CD8-positive, alpha-beta memory T cell (primary cell): Measurements from ENCODE around the gene GNA15. TPM values are rescaled to one million over a fixed set of nuclear protein-coding genes. Genes with fewer than 3 reads are reported as not detected.
A peak's percentile ranks its signal among the peaks of the same experiment; 100 is the strongest.

Experiments used
- CTCF ChIA-PET: fragments of 350-600 bp; sonication (Branson Sonifier 250); formaldehyde crosslinking; loops from one replicate; lab custom pipeline; 2021; ENCODE audit warnings: antibody characterized with exemption; lab: Charles Lee
- POLR2A ChIA-PET: fragments of 350-600 bp; sonication (Branson Sonifier 250); formaldehyde crosslinking; loops from one replicate; lab custom pipeline; 2021; ENCODE audit warnings: antibody characterized with exemption; lab: Charles Lee
- DNase-seq, 5 donors: peaks; one replicate each; pipeline versions ENCODE4 v3.0.0 to v3.0.0-alpha.2; 2020 to 2022; ENCODE audit warnings: mixed read lengths in 1 of 5
- H3K27ac ChIP-seq: one replicate; pipeline ENCODE4 v1.7.0; 2013; ENCODE audit warnings: low read depth, mild to moderate bottlenecking, low read length, moderate library complexity
- H3K27me3 ChIP-seq: 2 replicates; pipeline ENCODE4 v1.7.0; 2013; ENCODE audit warnings: low read length, mild to moderate bottlenecking; ENCODE audit not compliant: insufficient read depth, poor library complexity, severe bottlenecking
- H3K36me3 ChIP-seq: 2 replicates; pipeline ENCODE4 v1.7.0; 2013; ENCODE audit warnings: mild to moderate bottlenecking, low read length, moderate library complexity; ENCODE audit not compliant: insufficient read depth
- H3K4me1 ChIP-seq: 2 replicates; pipeline ENCODE4 v1.7.0; 2013; ENCODE audit warnings: mild to moderate bottlenecking, low read length, moderate library complexity; ENCODE audit not compliant: insufficient read depth
- H3K4me3 ChIP-seq: 2 replicates; pipeline ENCODE4 v1.7.0; 2013; ENCODE audit warnings: mild to moderate bottlenecking, low read length
- H3K9me3 ChIP-seq: 2 replicates; pipeline ENCODE4 v1.7.0; 2013; ENCODE audit warnings: mild to moderate bottlenecking, low read length
- H3K27ac Mint-ChIP-seq, 8 donors: one replicate each; pipeline ENCODE4 v1.8.0; 2020 to 2021; ENCODE audit warnings: mixed read lengths in 8 of 8, mild to moderate bottlenecking in 6 of 8, inconsistent platforms in 3 of 8, moderate library complexity in 3 of 8
- H3K27me3 Mint-ChIP-seq, 2 donors: one replicate each; pipeline ENCODE4 v1.8.0; 2020 to 2021; ENCODE audit warnings: mixed read lengths in 2 of 2, mild to moderate bottlenecking in 1 of 2, moderate library complexity in 1 of 2
- H3K36me3 Mint-ChIP-seq, 3 donors: one replicate each; pipeline ENCODE4 v1.8.0; 2020 to 2021; ENCODE audit warnings: mixed read lengths in 3 of 3, inconsistent platforms in 1 of 3, mild to moderate bottlenecking in 1 of 3
- H3K4me1 Mint-ChIP-seq, 3 donors: one replicate each; pipeline ENCODE4 v1.8.0; 2020 to 2021; ENCODE audit warnings: mixed read lengths in 3 of 3, inconsistent platforms in 1 of 3, mild to moderate bottlenecking in 1 of 3
- H3K4me3 Mint-ChIP-seq, 7 donors: one replicate each; pipeline ENCODE4 v1.8.0; 2020 to 2021; ENCODE audit warnings: mixed read lengths in 7 of 7, mild to moderate bottlenecking in 6 of 7, moderate library complexity in 4 of 7, inconsistent platforms in 2 of 7
- H3K9me3 Mint-ChIP-seq, 5 donors: one replicate each; pipeline ENCODE4 v1.8.0; 2020 to 2022; ENCODE audit warnings: mixed read lengths in 5 of 5, mild to moderate bottlenecking in 3 of 5, moderate library complexity in 2 of 5, inconsistent platforms in 1 of 5
- polyA plus RNA-seq: library from polyadenylated mRNA; unstranded; fragments of 300-500 nt; fragmentation: Illumina TruSeq; gene quantifications from one replicate; pipeline ENCODE4 v1.2.3, GENCODE V29; 2021
- total RNA-seq, 2 experiments: library from RNA; stranded (reverse); gene quantifications; one replicate each; pipeline ENCODE4 v1.2.3, GENCODE V29; 2021

Gene GNA15
- total and polyA plus RNA-seq, 3 experiments from 2014 or later: 0.59 to 3.9 (median 2.6) TPM

GRCh38 chr19:3178973-3179738, 43.3 kb downstream of the GNA15 start:
- peak overlapping the region; percentile 91 to 100 (median 99) for H3K4me3 Mint-ChIP-seq
- H3K27ac Mint-ChIP-seq: peak overlapping the region; percentile 87 to 99 (median 96)
- H3K27ac ChIP-seq: peak overlapping the region; percentile 73
- ChIA-PET CTCF (no interaction called here), POLR2A (interaction anchor here (1.6 kb wide), 1 partner anchor 50 kb away, joined by 5 read pairs; no protein-coding TSS in a partner anchor)
- H3K27me3 Mint-ChIP-seq: no peaks in the 10 kb centered on the region
- DNase-seq: peak in 1 of 5 donors; percentile 23
- no peaks in the 10 kb centered on the region for H3K27me3 ChIP-seq
- H3K4me1 Mint-ChIP-seq: peaks cover 31 to 46% (median 35%) of the 10 kb centered on the region in 3 donors
- peak overlapping the region; percentile 94 for H3K4me3 ChIP-seq
- H3K36me3 Mint-ChIP-seq: peaks cover 6 to 53% (median 16%) of the 10 kb centered on the region in 3 donors
- no peaks in the 10 kb centered on the region for H3K9me3 Mint-ChIP-seq
- H3K9me3 ChIP-seq: no peaks in the 10 kb centered on the region
- H3K36me3 ChIP-seq: peaks cover 7% of the 10 kb centered on the region
- peaks cover 45% of the 10 kb centered on the region for H3K4me1 ChIP-seq

GRCh38 chr19:3179739-3180293, 44.0 kb downstream of the GNA15 start:
- CTCF ChIA-PET: no interaction called here
- H3K4me1 ChIP-seq: peaks cover 51% of the 10 kb centered on the region
- no peaks in the 10 kb centered on the region for H3K27me3 Mint-ChIP-seq

GRCh38 chr19:3183721-3184641, 48.1 kb downstream of the GNA15 start:
- ChIA-PET CTCF (interaction anchor here (0.7 to 1.2 kb wide), 6 partner anchors 21 to 708 kb away, joined by 3 to 4 read pairs (median 3); partner anchors contain the start of gene GADD45B), POLR2A (interaction anchor here (0.6 to 1.3 kb wide), 5 partner anchors 15 to 1733 kb away, joined by 3 to 5 read pairs (median 4); no protein-coding TSS in a partner anchor)
- H3K4me1 ChIP-seq: peaks cover 56% of the 10 kb centered on the region
- H3K4me1 Mint-ChIP-seq: peaks cover 53 to 63% (median 53%) of the 10 kb centered on the region in 3 donors
- H3K4me3 Mint-ChIP-seq: peak overlapping the region; percentile 91 to 98 (median 96)
- peaks cover 6 to 69% (median 16%) of the 10 kb centered on the region in 3 donors for H3K36me3 Mint-ChIP-seq
- no peak for DNase-seq
- peak overlapping the region; percentile 3 for H3K27ac ChIP-seq
- H3K9me3 Mint-ChIP-seq: no peaks in the 10 kb centered on the region
- H3K36me3 ChIP-seq: peaks cover 7% of the 10 kb centered on the region
- H3K4me3 ChIP-seq: no peak overlapping the region
- H3K27ac Mint-ChIP-seq: peak overlapping the region; percentile 6 to 97 (median 90)
- H3K9me3 ChIP-seq: no peaks in the 10 kb centered on the region
- no peaks in the 10 kb centered on the region for H3K27me3 Mint-ChIP-seq
- H3K27me3 ChIP-seq: no peaks in the 10 kb centered on the region

More at GRCh38 chr19:3179739-3180293, 44.0 kb downstream of the GNA15 start:
- Mint-ChIP-seq H3K4me1 (peaks cover 37 to 52% (median 42%) of the 10 kb centered on the region in 3 donors), H3K27ac (peak overlapping the region; percentile 87 to 99 (median 96)), H3K36me3 (peaks cover 6 to 60% (median 16%) of the 10 kb centered on the region in 3 donors), H3K9me3 (no peaks in the 10 kb centered on the region), H3K4me3 (peak overlapping the region; percentile 91 to 100 (median 99))
- peaks cover 7% of the 10 kb centered on the region for H3K36me3 ChIP-seq
- H3K27ac ChIP-seq: peak overlapping the region; percentile 73
- no peaks in the 10 kb centered on the region for H3K9me3 ChIP-seq
- peak in 1 of 5 donors; percentile 30 for DNase-seq
- peak overlapping the region; percentile 94 for H3K4me3 ChIP-seq
- POLR2A ChIA-PET: interaction anchor here (1.6 kb wide), 1 partner anchor 51 kb away, joined by 5 read pairs; no protein-coding TSS in a partner anchor
- H3K27me3 ChIP-seq: no peaks in the 10 kb centered on the region

- Mint-ChIP-seq H3K9me3 (no peaks in the 10 kb centered on the region), H3K27ac (peak overlapping the region; percentile 84 to 98 (median 94)), H3K27me3 (no peaks in the 10 kb centered on the region), H3K36me3 (peaks cover 6 to 63% (median 16%) of the 10 kb centered on the region in 3 donors), H3K4me3 (peak overlapping the region; percentile 91 to 98 (median 96)), H3K4me1 (peaks cover 57 to 67% (median 58%) of the 10 kb centered on the region in 3 donors)
- Histone ChIP-seq H3K36me3 (peaks cover 7% of the 10 kb centered on the region), H3K4me1 (peaks cover 62% of the 10 kb centered on the region), H3K4me3 (peak overlapping the region; percentile 92), H3K27ac (peak overlapping the region; percentile 64), H3K27me3 (no peaks in the 10 kb centered on the region), H3K9me3 (no peaks in the 10 kb centered on the region)
- peak in 3 of 5 donors; percentile 59 to 83 (median 62) for DNase-seq
- ChIA-PET CTCF (interaction anchor here (1.0 kb wide), 1 partner anchor 22 kb away, joined by 3 read pairs; no protein-coding TSS in a partner anchor), POLR2A (interaction anchor here (0.6 to 1.3 kb wide), 4 partner anchors 8 to 234 kb away, joined by 3 to 5 read pairs (median 4); no protein-coding TSS in a partner anchor)
These were observed 49.1 kb downstream of the GNA15 start for GRCh38 chr19:3184847-3185460.

- Mint-ChIP-seq H3K27me3 (no peaks in the 10 kb centered on the region), H3K4me1 (peaks cover 56 to 66% (median 58%) of the 10 kb centered on the region in 3 donors), H3K9me3 (no peaks in the 10 kb centered on the region), H3K27ac (peak within 1 kb of the TSS; percentile 84 to 98 (median 94)), H3K4me3 (peak within 1 kb of the TSS; percentile 91 to 98 (median 96)), H3K36me3 (peaks cover 4 to 56% (median 9%) of the 10 kb centered on the region in 3 donors)
- no peaks in the 10 kb centered on the region for H3K27me3 ChIP-seq
- DNase-seq: peak; percentile 88 to 96 (median 92)
- H3K36me3 ChIP-seq: peaks cover 6% of the 10 kb centered on the region
- H3K4me3 ChIP-seq: peak within 1 kb of the TSS; percentile 92
- H3K9me3 ChIP-seq: no peaks in the 10 kb centered on the region
- CTCF ChIA-PET: no interaction called here
- H3K4me1 ChIP-seq: peaks cover 62% of the 10 kb centered on the region
- POLR2A ChIA-PET: interaction anchor here (0.6 to 1.3 kb wide), 3 partner anchors 9 to 235 kb away, joined by 3 to 5 read pairs (median 3); no protein-coding TSS in a partner anchor
- peak within 1 kb of the TSS; percentile 72 for H3K27ac ChIP-seq
These were observed 49.8 kb downstream of the GNA15 start, which contains the start of gene NCLN for GRCh38 chr19:3185461-3186159. Gene NCLN (plus strand): TSS chr19:3185930. CDS start chr19:3186031, 101 bp downstream.

GRCh38 chr19:3186160-3186688, 50.4 kb downstream of the GNA15 start:
- Mint-ChIP-seq H3K9me3 (no peaks in the 10 kb centered on the region), H3K36me3 (peaks cover 4 to 54% (median 5%) of the 10 kb centered on the region in 3 donors), H3K27ac (peak overlapping the region in 7 of 8 donors; percentile 16 to 88 (median 72)), H3K4me1 (peaks cover 57 to 66% (median 62%) of the 10 kb centered on the region in 3 donors), H3K4me3 (peak overlapping the region; percentile 82 to 92 (median 87)), H3K27me3 (no peaks in the 10 kb centered on the region)
- H3K27me3 ChIP-seq: no peaks in the 10 kb centered on the region
- POLR2A ChIA-PET: interaction anchor here (0.6 to 1.3 kb wide), 2 partner anchors 47 to 236 kb away, joined by 3 read pairs; no protein-coding TSS in a partner anchor
- no peaks in the 10 kb centered on the region for H3K36me3 ChIP-seq
- H3K27ac ChIP-seq: peak overlapping the region; percentile 72
- H3K9me3 ChIP-seq: no peaks in the 10 kb centered on the region
- DNase-seq: no peak
- H3K4me3 ChIP-seq: peak overlapping the region; percentile 69
- CTCF ChIA-PET: interaction anchor here (0.6 kb wide), 1 partner anchor 13 kb away, joined by 3 read pairs; no protein-coding TSS in a partner anchor
- H3K4me1 ChIP-seq: peaks cover 62% of the 10 kb centered on the region
